ENCODE results near the gene ERP27. TPM values are rescaled to one million over a fixed set of nuclear protein-coding genes. Genes with fewer than 3 reads are reported as not detected.

The ERP27 gene
- total RNA-seq, 1 donor from 2014 or later = 0.13 TPM

GRCh38 chr12:14886271-14886670 is 52.1 kb downstream of the ERP27 start:
- Histone ChIP-seq H3K36me3 (ENCODE audit: control insufficient read depth, insufficient read depth, low read length) (no peaks in the 10 kb centered on the region), H3K27me3 (ENCODE audit: control insufficient read depth, insufficient read depth, low read length) (no peaks in the 10 kb centered on the region), H3K4me3 (ENCODE audit: low read depth, low read length) (no peak overlapping the region)
- no peak for DNase-seq (ENCODE audit: low read depth)
- TF ChIP-seq, protein P1, sequence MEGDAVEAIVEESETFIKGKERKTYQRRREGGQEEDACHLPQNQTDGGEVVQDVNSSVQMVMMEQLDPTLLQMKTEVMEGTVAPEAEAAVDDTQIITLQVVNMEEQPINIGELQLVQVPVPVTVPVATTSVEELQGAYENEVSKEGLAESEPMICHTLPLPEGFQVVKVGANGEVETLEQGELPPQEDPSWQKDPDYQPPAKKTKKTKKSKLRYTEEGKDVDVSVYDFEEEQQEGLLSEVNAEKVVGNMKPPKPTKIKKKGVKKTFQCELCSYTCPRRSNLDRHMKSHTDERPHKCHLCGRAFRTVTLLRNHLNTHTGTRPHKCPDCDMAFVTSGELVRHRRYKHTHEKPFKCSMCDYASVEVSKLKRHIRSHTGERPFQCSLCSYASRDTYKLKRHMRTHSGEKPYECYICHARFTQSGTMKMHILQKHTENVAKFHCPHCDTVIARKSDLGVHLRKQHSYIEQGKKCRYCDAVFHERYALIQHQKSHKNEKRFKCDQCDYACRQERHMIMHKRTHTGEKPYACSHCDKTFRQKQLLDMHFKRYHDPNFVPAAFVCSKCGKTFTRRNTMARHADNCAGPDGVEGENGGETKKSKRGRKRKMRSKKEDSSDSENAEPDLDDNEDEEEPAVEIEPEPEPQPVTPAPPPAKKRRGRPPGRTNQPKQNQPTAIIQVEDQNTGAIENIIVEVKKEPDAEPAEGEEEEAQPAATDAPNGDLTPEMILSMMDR (IDR thresholded peaks at IDR 0.05; ENCODE audit: insufficient read depth, low read length, poor library complexity, severe bottlenecking) = no peak

DNA sequence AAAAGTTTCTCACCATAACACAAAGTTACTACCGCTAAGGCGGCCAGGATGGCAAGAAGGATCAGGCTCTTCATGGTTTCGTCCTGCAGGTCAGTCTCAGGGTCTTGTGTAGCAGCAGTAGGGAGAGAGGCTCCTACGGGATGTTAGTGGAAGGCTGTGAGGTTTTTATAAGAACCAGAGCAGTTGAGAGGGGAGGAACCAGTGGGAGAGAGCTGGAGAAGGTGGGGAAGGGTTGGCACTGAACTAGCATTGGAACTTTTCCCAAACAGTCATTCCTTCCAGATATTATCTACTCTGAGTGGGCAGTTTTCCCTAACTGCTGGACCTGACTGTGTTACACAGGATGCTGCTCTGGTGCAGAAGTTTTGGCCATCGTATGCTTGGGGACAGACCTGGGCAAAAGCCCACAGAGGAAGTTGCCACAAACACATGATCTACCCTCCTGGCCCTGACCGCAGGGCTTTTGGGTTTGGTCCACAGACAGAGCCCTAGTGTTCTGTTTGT is 52.6 kb downstream of the ERP27 start, which contains the start of gene MGP:
Gene MGP (minus strand): TSS at position 137 of the 504 bp plus-strand sequence. CDS start 63 bp downstream, at position 74.
- Histone ChIP-seq H3K36me3 (ENCODE audit: control insufficient read depth, insufficient read depth, low read length) (no peaks in the 10 kb centered on the region), H3K27me3 (ENCODE audit: control insufficient read depth, insufficient read depth, low read length) (no peaks in the 10 kb centered on the region), H3K4me3 (ENCODE audit: low read depth, low read length) (no peak within 1 kb of the TSS)
- TF ChIP-seq, protein P1 (IDR thresholded peaks at IDR 0.05; ENCODE audit: insufficient read depth, low read length, poor library complexity, severe bottlenecking) = no peak
- DNase-seq (ENCODE audit: low read depth) = no peak

- Histone ChIP-seq H3K36me3 (ENCODE audit: control insufficient read depth, insufficient read depth, low read length) (no peaks in the 10 kb centered on the region), H3K27me3 (ENCODE audit: control insufficient read depth, insufficient read depth, low read length) (no peaks in the 10 kb centered on the region), H3K4me3 (ENCODE audit: low read depth, low read length) (no peak overlapping the region)
- TF ChIP-seq, protein P1 (IDR thresholded peaks at IDR 0.05; ENCODE audit: insufficient read depth, low read length, poor library complexity, severe bottlenecking) = no peak
- DNase-seq (ENCODE audit: low read depth) = peak; percentile 54
Observed at GRCh38 chr12:14884458-14884878, 53.9 kb downstream of the ERP27 start.

GRCh38 chr12:14883686-14884085 is 54.7 kb downstream of the ERP27 start:
- Histone ChIP-seq H3K4me3 (ENCODE audit: low read depth, low read length) (no peak overlapping the region), H3K36me3 (ENCODE audit: control insufficient read depth, insufficient read depth, low read length) (no peaks in the 10 kb centered on the region), H3K27me3 (ENCODE audit: control insufficient read depth, insufficient read depth, low read length) (no peaks in the 10 kb centered on the region)
- TF ChIP-seq, protein P1 (IDR thresholded peaks at IDR 0.05; ENCODE audit: insufficient read depth, low read length, poor library complexity, severe bottlenecking) = no peak
- no peak for DNase-seq (ENCODE audit: low read depth)

DNA sequence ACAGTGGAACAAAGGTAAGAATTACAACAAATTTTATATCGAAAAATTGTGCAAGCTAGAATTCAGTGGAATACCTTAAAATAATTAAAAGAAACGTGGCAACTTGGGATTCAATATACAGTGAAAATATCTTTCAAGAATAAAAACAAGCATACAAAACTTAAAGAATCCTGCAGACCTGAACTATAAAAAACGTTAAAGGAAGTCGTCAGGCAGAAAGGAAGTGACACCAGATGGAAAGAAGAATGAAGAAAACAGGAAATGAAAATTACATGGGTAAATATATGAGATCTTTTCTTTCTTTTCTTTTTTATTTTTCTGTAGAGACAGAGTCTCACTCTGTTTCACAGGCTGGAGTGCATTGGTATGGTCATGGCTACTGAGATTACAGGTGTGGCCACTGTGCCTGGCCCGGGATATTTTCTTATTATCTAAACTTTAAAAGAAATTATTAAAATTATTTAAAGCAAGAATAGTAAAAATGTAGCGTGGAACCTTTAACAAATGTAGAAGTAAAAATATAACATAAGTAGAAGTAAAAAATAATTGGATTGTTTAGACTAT is 57.4 kb downstream of the ERP27 start:
- TF ChIP-seq, protein P1 (IDR thresholded peaks at IDR 0.05; ENCODE audit: insufficient read depth, low read length, poor library complexity, severe bottlenecking) = no peak
- Histone ChIP-seq H3K36me3 (ENCODE audit: control insufficient read depth, insufficient read depth, low read length) (no peaks in the 10 kb centered on the region), H3K27me3 (ENCODE audit: control insufficient read depth, insufficient read depth, low read length) (no peaks in the 10 kb centered on the region), H3K4me3 (ENCODE audit: low read depth, low read length) (no peak overlapping the region)
- no peak for DNase-seq (ENCODE audit: low read depth)
